Measurements from ENCODE around the gene TNS3. TPM values are rescaled to one million over a fixed set of nuclear protein-coding genes. Genes with fewer than 3 reads are reported as not detected.

The TNS3 gene
- total and polyA plus RNA-seq, 2 of the 13 experiments (the other 11 are each of a cell fraction or from before 2014, with no cell fraction given): 52.9 to 55.7 TPM

GRCh38 chr7:47266131-47266706 is 315.7 kb downstream of the TNS3 start (continued):
- peak; percentile 52; the same call in 1 of the 2 replicates for TF ChIP-seq PAXIP1 (CRISPR knock-in tag; conservative IDR thresholded peaks at IDR 0.05)
- peak; percentile 87 for TF ChIP-seq SMC3 (IDR thresholded peaks at IDR 0.05; ENCODE audit: low read length)
- TF ChIP-seq DRAP1 (CRISPR knock-in tag; IDR thresholded peaks at IDR 0.05): 0 out of 2 replicates have a peak, but pooled peaks have one; percentile 32
- peak; percentile 70; the same call in 1 of the 2 replicates for TF ChIP-seq CEBPB (IDR thresholded peaks at IDR 0.05; ENCODE audit: borderline replicate concordance, low read depth, low read length)
- no peak for TF ChIP-seq MBNL3 (CRISPR knock-in tag; conservative IDR thresholded peaks at IDR 0.05)
- TF ChIP-seq ZNF205 (CRISPR knock-in tag; IDR thresholded peaks at IDR 0.05): peak; percentile 62; the same call in 1 of the 2 replicates
- TF ChIP-seq ZBTB43 (CRISPR knock-in tag; conservative IDR thresholded peaks at IDR 0.05): no peak
- TF ChIP-seq BRF2 (CRISPR knock-in tag; IDR thresholded peaks at IDR 0.05): no peak
- peak; percentile 30; the same call in 1 of the 2 replicates for TF ChIP-seq HDAC2 (CRISPR knock-in tag; IDR thresholded peaks at IDR 0.05)
- peak; percentile 31; the same call in 1 of the 2 replicates for TF ChIP-seq REPIN1 (CRISPR knock-in tag; IDR thresholded peaks at IDR 0.05; ENCODE audit: borderline replicate concordance, low read depth)
- TF ChIP-seq MAX (IDR thresholded peaks at IDR 0.05): 0 out of 2 replicates have a peak, but pooled peaks have one; percentile 15
- TF ChIP-seq FLYWCH1 (CRISPR knock-in tag; IDR thresholded peaks at IDR 0.05): 0 out of 2 replicates have a peak, but pooled peaks have one; percentile 49
- peak; percentile 32 for TF ChIP-seq FOSL2 (CRISPR knock-in tag; IDR thresholded peaks at IDR 0.05)
- TF ChIP-seq ZNF670 (CRISPR knock-in tag; IDR thresholded peaks at IDR 0.05; ENCODE audit: borderline replicate concordance): 0 out of 2 replicates have a peak, but pooled peaks have one; percentile 34
- peak; percentile 31; the same call in 1 of the 2 replicates for TF ChIP-seq ZNF335 (CRISPR knock-in tag; IDR thresholded peaks at IDR 0.05)
- TF ChIP-seq RAD21 (CRISPR knock-in tag; IDR thresholded peaks at IDR 0.05): peak; percentile 91
- no peak for TF ChIP-seq HINFP (CRISPR knock-in tag; IDR thresholded peaks at IDR 0.05; ENCODE audit: low read depth)
- peak; percentile 57; the same call in 1 of the 2 replicates for TF ChIP-seq ERF (CRISPR knock-in tag; IDR thresholded peaks at IDR 0.05)
- no peak for TF ChIP-seq ZBTB3 (CRISPR knock-in tag; IDR thresholded peaks at IDR 0.05; ENCODE audit: borderline replicate concordance, low read depth)
- no peak for TF ChIP-seq MED13 (CRISPR knock-in tag; IDR thresholded peaks at IDR 0.05)

Data from HepG2 (cell line).